GM21381 (cell line): ENCODE measurements around the gene MST1.

Source experiments
- ATAC-seq: cut with Tn5 transposase; IDR thresholded peaks from one replicate; pipeline ENCODE4 v1.9.1; 2021; ENCODE audit warnings: mild to moderate bottlenecking, moderate library complexity; ENCODE audit not compliant: unreplicated experiment

Gene MST1

GRCh38 chr3:49638445-49638844, 50.8 kb downstream of the MST1 start:
- no peak for ATAC-seq

GRCh38 chr3:49636883-49637609, 52.2 kb downstream of the MST1 start:
- no peak for ATAC-seq

- ATAC-seq: no peak
Observed at GRCh38 chr3:49634736-49635135, 54.5 kb downstream of the MST1 start.
